HG03066 (cell line): ENCODE measurements around the gene SETD6.
"Not testable (repeated sequence)": the region's sequence is repeated elsewhere in the genome, so short reads cannot be mapped to it uniquely, and the experiment has no call there.

Experiments used
- ATAC-seq: cut with Tn5 transposase; IDR thresholded peaks from one replicate; pipeline ENCODE4 v1.9.1; 2021; ENCODE audit warnings: low read depth; ENCODE audit not compliant: unreplicated experiment

Gene SETD6, protein sequence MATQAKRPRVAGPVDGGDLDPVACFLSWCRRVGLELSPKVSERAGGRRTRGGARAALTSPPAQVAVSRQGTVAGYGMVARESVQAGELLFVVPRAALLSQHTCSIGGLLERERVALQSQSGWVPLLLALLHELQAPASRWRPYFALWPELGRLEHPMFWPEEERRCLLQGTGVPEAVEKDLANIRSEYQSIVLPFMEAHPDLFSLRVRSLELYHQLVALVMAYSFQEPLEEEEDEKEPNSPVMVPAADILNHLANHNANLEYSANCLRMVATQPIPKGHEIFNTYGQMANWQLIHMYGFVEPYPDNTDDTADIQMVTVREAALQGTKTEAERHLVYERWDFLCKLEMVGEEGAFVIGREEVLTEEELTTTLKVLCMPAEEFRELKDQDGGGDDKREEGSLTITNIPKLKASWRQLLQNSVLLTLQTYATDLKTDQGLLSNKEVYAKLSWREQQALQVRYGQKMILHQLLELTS

DNA sequence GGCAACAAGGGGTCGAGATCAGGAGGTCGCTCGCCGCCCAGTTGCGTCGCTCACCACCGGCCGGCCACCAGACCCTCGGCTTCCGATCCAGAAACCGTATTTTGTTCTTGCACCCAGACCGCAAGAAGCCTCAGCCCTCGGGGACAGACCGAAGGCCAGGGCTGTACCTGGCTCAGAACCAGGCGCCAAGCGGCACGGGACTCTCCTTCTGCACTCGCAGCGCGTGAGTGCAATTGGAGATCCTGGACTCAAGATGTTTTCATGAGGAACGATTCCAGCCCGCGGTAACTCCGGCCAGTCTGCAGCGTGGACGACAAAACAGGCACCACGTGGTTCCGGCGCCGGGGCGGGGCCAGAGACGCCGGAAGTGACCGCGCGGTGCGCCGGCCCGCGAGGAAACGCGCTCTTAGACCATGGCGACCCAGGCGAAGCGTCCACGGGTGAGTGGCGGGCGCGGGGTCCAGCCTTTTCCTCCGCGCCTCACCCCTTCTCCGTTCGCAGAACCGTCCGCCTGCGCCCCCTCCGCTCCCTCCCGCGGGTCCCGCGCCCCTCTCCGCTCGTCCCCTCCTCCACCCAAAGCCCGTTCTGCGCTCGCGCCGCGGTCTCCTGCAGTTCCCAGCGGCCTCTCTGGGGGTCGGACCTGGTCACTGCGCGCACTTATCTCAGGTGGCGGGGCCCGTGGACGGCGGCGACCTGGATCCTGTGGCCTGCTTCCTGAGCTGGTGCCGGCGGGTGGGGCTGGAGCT is at the start of gene SETD6:
TSS of gene SETD6 (plus strand) at position 393 of the 746 bp plus-strand sequence. CDS start at position 414, 21 bp downstream.
- ATAC-seq = peak; percentile 78

DNA sequence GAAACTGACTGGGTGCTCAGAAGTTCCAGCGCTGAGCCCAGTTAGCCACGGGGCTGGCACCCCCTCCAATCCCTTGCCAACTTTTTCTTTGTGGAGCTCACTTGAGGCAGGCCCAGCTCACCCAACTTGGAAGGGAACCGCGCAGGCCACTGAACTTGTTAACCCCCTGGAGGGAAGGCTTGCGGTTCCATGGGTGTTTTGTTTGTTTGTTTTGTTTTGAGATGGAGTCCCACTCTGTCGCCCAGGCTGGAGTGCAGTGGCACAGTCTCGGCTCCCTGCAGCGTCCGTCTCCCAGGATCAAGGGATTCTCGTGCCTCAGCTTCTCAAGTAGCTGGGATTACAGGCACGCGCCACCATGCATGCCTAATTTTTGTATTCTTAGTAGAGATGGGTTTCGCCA is 49.5 kb upstream of the SETD6 start:
- no peak for ATAC-seq

GRCh38 chr16:58466396-58466795 is 48.9 kb upstream of the SETD6 start:
- no peak for ATAC-seq

GRCh38 chr16:58467905-58468304 is 47.4 kb upstream of the SETD6 start:
- ATAC-seq = no peak

DNA sequence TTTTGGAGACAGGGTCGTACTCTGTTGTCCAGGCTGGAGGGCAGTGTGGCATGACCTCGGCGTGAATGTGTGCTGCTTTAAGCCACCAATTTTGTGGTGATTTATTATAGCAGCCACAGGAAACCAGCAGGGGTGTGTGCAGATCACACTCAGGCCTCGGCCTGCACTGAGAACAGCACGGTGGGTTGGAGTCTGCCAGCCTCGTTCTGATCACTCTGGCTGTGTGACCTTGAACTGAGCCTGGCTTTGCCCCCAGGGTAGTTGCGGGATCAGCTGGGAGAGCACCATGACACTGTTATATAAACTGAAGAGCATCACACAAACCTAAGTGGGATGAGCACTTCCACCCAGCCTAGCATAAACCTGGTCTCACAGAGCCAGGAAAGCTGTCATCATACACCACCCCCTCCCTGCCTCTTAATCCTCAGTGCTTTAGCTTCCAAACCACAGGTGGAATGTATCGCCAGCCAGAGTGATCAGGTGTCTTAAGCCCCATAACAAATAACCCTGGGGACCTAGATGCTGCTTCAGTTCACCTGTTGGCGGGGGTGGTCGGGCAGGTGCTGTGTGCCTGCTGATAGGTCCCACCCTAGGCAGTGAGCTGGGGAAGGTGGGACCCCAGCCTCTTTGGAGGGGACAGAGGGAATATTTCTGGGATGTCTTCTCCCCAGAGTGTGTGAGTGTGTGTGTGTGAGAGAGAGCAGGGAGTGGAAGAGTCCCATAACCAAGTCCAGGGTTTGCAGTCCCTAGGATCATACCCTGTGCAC is 43.9 kb upstream of the SETD6 start:
- no peak for ATAC-seq

DNA sequence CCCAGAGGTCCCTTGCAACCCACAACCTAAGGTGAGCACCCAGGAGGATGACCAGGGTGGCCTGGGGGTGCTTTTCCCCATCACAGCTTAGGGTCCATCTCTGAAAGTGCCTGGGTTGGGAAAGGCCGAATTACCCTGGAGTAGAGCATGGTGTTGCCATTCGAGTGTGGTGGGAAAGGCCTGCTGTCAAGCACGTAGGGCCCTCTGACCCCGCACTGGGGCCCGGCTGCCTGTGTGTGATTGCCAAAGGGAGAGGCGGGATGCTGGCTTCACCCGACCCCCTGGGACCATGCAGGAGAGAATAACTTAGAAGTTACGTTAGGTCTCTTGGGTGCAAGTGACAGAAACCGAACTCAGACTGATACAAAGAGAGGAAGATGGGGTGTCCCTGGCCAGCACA is 43.1 kb upstream of the SETD6 start:
- no peak for ATAC-seq

- no peak for ATAC-seq
Measured at GRCh38 chr16:58472827-58473226, 42.5 kb upstream of the SETD6 start.

GRCh38 chr16:58474296-58474695 is 41.0 kb upstream of the SETD6 start:
- ATAC-seq = no peak

- no peak for ATAC-seq
Measured at GRCh38 chr16:58475091-58475619, 40.2 kb upstream of the SETD6 start.

DNA sequence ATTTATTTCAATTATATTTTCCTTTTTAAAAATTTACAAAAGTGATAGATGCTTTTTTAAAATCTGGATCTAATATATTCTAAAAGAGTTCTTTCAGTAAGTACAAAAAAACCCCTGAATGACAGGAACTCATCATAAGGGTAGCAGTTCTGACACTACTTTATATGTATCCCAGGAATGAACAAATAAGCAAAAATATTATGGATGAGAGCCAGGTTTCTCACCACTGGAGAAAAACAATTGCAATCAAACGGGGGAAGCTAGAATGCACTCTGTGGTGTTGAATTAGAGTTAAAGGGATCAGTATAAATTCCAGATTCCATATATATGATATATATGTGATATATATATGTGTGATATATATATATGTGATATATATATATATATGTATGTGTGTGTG is 38.5 kb upstream of the SETD6 start:
- no peak for ATAC-seq

DNA sequence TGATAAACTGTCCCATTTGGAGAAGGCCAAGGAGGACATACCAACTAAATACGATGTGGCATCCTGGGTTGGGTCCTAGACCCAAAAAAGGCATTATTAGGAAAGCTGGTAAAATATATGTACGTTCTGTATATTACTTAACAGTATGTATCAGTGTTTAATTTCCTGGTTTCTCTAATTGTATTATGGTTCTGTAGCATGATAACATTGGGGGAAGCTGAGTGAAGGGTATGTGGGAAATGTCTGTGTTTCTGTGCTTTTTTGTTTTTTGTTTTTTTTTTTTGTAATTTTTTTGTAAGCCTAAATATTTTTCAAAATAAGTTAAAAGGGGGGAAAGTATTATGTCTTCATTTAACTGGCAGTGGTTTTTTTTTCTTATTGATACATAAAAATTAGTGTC is 36.9 kb upstream of the SETD6 start:
- no peak for ATAC-seq

GRCh38 chr16:58481226-58481869 is 34.0 kb upstream of the SETD6 start:
- ATAC-seq = no peak

DNA sequence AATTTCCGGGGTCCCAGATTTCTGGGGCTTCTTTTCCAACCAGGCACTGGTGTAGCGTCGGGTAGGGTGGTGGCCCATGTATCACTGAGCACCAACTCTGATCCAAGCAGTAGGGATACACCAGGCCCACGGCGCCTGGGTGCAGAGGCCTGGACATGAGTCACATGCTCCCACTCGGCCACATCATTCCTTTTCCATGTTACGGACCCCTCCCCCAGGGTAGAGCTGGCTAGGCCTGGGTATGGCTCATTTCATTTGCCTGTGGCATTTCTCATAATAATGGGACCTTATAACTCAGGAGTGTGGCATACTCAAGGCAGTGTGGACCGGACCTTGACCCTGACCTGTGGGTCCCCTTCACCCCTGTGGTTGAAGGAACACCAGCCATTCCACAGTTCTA is 33.4 kb upstream of the SETD6 start:
- ATAC-seq = no peak

DNA sequence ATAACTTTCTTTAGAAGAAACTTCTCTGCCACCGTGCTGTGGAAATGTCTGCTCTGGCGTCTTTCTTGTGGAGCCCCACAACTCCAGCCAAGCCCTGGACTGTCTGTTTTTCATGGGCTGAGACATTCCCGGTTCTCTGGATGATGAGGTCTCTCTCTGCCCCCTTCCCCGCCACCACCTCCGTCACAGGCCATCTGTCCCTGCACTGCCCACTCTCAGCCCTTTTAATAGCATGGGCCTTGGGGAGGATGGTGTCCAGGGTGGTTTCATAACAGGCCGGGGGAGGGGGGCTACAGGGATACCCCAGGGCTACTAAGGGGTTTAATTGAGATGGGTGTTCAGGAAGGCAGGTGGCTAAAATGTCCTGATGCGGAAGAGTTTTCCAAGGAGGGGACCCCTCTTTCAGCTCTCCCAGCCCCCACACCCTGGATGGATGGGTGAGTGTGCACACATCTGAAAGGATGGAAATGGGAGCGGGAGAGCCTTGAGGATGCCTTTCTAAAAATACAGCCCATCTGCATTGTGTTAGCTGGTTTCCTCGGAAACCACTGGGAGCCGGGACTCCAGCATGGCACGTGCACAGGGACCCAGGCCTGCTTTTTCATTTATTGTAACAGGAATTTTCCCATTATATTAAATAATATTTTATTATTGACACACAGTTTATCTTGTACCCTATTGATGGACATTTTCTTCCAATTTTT is 30.0 kb upstream of the SETD6 start:
- ATAC-seq = no peak

DNA sequence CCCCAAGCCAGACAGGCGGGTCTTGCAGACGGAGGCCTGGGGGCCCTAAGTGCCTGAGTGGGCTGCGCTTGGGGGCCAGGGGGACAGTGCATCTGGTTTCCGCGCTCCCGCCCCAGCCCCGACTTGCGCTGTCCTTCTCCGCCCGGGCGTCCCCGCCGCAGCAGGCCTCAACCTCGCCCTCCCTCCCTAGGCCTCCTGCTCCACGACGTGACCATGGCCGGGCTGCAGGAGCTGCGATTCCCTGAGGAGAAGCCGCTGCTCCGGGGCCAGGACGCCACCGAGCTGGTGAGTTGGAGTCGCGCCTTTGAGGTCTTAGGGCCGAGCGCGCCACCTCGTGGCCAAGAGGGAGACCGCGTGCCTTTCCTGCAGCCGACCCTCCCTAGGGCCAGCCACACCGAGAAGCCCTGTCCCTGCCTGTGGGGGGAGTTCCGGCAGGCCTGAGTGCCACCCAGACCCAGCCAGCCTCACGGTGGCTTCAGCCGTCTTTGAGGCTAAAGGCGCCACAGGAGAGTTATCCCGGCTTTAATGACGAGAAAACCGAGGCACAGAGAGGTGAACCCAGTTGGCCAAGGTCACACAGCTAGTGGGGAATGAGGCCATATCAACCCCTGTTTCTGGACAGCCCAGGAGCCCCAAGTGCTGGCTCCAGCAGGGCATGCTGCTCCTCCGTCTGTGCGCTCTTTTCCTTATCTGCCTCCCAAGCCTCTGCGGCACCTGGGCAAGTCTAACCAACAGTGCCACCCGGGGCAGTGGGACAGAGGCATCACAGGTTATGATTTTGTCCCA is 27.6 kb upstream of the SETD6 start:
- no peak for ATAC-seq

DNA sequence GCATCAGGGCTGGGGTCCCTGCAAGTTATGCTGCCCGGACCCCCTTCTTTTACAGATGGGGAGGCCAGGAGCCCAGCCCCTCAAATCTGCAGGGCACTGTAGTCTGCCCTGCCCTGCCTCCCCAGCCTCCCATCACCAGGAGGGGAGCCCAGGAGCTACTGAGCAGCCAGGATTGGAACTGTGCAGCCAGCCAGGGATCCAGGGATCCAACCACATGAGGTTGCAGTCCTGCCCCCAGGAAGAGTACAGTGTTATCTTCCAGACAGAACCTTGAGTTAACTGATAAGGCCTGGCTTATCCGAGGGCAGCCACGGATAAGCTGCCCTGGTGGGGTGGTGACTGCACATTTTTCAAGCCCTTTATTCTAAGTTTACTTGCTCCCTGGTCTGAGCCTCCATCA is 26.8 kb upstream of the SETD6 start:
- ATAC-seq = no peak

DNA sequence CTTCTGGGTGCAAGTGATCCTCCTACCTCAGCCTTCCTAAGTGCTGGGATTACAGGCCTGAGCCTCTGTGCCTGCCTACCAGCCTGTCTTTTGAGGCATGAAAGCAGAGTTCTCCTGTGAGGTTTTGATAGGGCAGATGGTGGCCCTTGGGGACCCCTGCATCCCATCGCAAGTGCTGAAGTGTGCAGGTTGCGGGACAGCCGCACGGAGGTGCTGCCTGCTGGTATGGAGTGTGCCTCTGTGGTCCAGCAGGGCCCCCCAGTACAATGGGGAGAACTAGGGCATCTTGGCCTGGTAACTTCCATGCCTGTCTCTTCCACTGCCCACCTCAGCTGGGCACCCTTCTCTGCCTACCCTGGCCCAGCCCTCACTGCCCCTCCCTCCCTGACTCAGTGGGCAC is 25.3 kb upstream of the SETD6 start:
- no peak for ATAC-seq

GRCh38 chr16:58490539-58490938 is 24.8 kb upstream of the SETD6 start:
- not testable (repeated sequence) for ATAC-seq

DNA sequence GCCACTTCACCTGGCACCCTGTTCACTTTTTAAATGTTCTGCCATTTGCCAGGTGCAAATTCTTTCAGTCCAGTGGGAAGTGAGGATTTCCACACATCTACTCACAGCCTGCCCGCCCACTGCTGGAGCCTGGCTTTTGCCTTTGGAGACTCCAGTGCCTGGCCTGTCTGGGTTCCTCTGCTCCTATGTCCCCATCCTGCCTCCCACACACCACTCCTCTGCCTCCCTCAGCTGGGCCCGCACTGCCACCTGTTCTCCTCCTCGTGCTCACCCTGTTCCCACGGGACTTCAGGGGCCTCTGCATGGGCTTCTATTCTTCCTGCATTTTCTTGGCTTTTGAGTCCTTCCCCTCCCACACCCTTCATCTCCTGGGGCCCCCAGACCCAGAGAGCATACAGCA is 23.3 kb upstream of the SETD6 start:
- no peak for ATAC-seq
